Central memory CD4-positive, alpha-beta T cell (primary cell): Measurements from ENCODE around the gene GFOD2.
"Not testable (repeated sequence)": the region's sequence is repeated elsewhere in the genome, so short reads cannot be mapped to it uniquely, and the experiment has no call there.

Source experiments
- DNase-seq: peaks from one replicate; pipeline ENCODE4 v3.0.0; 2022
- total RNA-seq, 3 experiments: gene quantifications; one replicate each; lab custom pipeline; 2026; lab: John Stamatoyannopoulos, UW

Gene GFOD2
- 32.2 to 41.0 (median 33.8) reads per million in 3 experiments for total RNA-seq

DNA sequence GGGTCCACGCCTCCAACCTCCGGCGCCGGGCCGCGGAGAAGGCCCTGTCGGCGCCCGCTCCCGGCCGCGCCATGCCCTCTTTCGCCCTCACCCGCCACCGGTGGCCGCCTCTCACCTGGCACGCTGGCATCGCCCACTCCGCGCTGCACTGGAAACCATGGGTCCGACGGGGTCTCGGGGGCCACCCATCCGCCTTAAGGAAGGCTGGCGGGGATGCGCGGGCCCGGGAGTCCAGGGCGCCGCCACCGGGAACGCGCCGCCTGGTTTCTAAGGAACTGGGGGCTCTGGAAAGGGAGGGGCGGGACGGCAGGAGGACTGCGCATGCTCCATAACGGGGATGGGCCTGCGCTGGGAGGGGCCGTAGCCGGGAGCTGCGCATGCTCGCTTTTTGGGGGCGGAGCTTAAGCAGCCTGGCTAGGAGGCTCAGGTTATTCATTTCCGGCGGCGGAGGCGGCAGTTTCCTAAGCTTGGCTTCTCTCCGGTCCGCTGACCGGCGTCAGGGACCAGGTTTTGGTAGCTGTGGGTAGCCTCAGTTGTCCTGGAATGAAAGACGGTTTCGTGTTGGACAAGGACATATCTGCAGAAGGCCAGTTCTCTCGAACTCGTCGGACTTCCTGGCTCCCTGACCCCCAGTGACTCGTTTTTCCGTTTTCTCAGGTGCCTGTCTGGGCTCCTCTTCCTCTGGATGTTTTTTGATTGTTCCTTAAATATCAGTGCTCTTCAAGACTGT is at the start of gene GFOD2:
Gene GFOD2, minus strand, starts transcription at position 269 of the 730 bp plus-strand sequence. CDS start 33,601 bp downstream, outside the sequence.
- peak; percentile 95 for DNase-seq

DNA sequence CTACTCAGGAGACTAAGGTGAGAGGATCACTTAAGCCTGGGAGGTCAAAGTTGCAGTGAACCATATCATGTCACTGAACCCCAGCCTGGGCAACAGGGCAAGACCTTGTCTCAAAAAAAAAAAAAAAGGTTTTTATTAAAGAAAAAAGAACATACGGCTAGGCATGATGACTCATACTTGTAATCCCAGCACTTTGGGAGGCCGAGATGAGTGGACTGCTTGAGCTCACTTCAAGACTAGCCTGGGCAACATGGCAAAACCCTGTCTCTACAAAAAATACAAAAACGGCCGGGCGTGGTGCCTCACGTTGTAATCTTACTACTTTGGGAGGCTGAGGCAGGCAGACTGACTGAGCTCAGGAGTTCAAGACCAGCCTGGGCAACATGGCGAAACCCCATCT is 48.8 kb upstream of the GFOD2 start:
- no peak for DNase-seq

DNA sequence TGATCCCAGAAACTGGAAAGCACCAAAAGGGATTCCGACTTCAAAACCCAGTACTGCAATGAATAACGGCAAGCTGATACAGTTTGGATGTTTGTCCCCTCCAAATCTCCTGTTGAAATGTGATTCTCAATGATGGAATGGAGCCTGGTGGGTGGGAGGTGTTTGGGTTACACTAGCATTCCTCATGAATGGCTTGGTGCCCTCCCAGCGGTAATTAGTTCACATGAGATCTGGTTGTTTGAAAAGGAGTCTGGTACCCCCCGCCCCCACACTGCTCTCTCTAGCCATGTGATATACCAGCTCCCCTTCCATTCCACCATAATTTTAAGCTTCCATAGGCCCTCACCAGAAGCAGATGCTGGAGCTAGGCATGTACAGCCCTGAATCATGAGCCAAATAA is 47.2 kb upstream of the GFOD2 start:
- DNase-seq = no peak

DNA sequence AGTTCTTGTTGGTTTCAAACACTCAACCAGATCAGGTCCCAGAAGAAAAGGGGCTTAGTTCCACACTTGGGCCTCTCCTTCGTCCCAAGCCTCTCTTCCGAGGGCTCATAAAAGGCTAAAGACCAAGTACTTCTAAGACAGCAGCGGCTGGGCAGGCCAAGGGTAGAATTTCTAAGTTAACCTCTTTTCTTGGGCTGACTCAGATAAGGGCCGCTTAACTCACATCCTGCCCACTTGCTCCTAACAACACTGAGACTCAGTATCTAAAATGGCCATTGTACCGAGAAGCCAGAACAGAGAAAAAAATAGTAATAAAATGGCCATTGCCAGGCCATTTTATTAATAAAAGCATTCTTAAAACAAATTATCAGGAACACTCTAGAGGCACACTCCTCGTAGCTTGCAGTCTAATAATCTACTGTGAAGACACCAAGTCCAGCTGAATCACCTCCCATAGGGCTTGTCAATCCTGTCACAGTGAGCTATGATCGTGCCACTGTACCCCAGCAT is 45.1 kb upstream of the GFOD2 start:
- no peak for DNase-seq

- no peak for DNase-seq
Observed at GRCh38 chr16:67763066-67763465, 44.0 kb upstream of the GFOD2 start.

DNA sequence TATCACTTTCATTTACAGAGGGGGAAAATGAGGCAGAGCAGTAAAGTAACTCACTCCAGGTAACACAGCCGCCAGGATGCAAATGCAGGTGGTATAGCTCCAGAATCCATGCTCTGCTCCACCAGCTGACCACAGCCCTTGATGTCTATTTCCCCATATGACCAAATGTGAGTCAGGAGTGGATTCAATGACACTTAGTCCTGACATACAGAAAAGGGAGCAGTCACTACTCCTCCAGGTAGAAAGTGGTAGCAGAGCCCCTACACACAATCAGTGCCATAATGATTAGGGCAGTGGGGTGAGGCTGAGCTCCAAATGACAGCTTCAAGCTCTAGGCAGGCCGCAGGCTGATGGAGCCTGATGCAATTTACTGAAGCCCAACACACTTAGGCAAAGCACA is 43.3 kb upstream of the GFOD2 start:
- no peak for DNase-seq

DNA sequence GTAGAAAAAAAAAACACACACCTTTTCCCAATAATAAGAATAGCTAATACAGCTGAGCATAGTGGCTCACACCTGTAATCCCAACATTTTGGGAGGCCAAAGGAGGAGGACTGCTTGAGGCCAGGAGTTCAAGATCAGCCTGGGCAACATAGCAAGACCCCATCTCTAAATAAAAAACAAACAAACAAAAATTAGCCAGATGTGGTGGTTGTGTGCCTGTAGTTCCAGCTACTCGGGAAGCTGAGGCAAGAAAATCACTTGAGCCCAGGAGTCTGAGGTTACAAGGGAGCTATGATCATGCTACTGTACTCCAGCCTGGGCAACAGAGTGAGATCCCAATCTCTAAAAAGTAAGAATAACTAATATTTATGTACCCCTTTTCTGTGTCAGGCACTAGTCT is 42.8 kb upstream of the GFOD2 start:
- no peak for DNase-seq

GRCh38 chr16:67760956-67761230 is 41.8 kb upstream of the GFOD2 start:
- no peak for DNase-seq

DNA sequence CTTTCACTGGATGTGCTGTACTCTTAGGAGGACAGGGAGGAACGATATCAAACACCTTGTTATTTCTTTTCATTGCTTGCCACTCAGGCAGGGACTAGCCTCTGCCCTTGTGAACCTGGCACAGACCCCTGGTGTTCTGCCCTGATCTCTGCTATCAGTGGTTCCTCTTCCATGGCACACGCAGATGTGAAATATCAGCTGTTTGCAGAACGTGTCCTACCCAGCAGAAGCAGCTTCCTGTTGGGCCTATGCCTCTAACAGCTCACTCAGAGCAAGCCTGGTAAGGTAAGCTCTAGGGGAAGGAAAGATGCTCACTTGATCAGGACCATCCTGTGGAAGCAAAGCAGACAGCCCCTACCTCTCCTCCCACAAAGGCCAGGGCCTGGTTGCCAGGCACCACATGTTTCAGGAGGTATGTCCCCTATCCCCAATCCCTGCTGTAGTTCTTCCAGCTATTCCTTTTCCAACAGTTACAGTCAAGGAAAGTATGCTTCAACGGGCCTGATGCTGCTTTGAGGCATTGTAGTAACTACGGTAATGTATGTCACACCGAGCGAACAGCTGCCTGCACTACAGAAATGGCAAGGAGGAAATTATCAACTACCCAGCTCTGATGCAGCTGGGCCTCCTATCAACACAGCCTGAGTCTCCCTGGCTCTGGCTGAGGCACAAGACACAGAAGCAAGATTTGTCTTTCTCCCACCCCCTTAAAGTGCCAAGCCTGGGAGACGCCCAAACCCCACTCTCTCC is 41.3 kb upstream of the GFOD2 start:
- DNase-seq = no peak

DNA sequence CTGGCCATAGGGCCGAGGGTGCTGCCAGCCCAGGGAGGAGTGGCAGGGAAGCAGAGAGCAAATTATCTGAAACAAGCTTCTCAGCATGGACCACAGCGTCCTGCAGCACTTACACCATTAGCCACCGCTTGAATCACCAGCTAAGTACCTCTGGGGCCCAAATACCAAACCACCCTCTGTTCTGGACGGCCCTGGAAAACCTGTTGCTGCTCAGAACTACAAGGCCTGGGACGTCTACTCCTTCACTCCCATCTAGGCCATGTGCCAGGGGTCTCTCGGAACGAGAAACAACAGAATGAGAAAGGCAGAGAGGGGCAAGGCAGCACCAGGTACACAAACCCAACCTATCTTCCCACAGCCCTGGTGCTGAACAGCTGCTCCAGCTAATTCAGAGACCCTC is 39.9 kb upstream of the GFOD2 start:
- DNase-seq = no peak

GRCh38 chr16:67758006-67758405 is 38.9 kb upstream of the GFOD2 start:
- no peak for DNase-seq

- DNase-seq = no peak
Observed at GRCh38 chr16:67752641-67753040, 33.5 kb upstream of the GFOD2 start.

DNA sequence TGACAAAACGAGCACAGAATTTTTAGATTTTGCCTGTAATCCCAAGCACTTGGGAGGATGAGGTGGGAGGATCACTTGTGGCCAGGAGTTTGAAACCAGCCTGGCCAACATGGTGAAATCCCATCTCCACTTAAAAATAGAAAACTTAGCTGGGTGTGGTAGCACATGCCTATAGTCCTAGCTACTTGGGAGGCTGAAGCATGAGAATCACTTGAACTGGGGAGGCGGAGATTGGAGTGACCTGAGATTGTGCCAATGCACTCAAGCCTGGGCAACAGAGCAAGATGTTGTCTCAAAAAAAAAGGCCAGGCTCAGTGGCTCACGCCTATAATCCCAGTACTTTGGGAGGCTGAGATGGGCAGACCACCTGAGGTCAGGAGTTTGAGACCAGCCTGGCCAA is 32.2 kb upstream of the GFOD2 start:
- DNase-seq = not testable (repeated sequence)

DNA sequence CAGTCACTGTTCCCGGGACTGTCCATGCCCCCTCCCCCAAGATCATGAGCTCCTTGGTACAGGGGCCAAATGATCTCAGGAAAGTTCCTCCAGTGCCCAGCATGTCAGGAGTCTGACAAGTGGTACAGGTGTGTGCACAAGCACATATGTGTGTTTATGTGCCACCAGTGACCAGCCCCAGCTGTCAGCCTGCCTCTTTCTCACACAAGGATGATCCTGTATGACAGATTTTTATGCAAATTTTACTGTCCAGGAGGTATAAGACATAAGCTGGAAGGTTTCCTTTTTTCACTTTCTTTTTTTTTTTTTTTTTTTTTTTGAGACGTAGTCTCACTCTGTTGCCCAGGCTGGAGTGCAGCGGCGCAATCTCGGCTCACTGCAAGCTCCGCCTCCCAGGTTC is 31.4 kb upstream of the GFOD2 start:
- DNase-seq = no peak

DNA sequence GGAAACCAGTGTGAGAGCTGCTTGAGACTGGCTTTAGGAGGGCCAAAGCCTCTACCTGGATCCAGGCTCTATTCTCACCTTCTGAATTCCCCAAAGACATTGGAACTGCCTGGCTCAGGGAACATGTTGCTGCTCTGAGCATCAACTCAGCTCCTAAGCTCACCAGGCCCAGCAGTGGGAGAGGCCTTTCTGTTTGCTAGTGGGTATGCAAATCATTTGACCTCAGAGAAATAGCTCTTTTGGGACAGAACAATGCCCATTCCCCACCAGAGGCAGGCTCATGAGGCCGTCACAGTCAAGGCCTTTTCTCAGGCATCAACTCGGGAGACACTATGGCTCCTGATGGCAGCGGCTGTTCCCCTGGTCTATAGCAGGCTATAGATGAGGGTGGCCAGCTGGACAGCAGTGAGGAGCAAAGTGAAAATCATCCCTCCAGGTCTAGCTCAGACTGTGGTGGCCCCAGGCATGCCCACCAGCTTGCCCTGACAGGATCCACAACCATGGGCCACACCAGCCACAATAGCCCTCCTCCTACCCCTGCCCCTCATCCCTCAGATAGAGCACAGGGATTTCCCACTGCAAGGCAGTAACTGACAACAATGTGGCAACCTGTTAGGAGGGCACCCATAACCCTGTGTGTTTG is 30.4 kb upstream of the GFOD2 start:
- DNase-seq = no peak

GRCh38 chr16:67748834-67749233 is 29.7 kb upstream of the GFOD2 start:
- DNase-seq = no peak

DNA sequence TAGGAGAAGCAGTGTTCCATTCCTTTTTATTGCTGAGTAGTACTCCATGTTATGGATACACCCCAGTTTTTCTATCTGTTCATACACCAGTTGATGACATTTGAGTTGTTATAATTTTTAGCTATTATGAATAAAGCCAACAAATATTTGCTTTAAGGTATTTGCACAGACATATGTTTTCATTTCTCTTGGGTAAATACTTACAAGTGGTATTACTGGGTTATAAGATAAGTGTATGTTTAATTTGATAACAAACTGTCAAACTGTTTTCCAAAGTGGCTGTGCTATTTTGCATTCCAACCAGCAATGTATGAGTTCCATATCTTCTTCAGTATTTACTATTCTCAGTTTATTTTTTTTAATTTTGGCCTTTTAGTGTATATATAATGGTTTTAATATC is 27.7 kb upstream of the GFOD2 start:
- DNase-seq = no peak

GRCh38 chr16:67741118-67741517 is 22.0 kb upstream of the GFOD2 start:
- no peak for DNase-seq

DNA sequence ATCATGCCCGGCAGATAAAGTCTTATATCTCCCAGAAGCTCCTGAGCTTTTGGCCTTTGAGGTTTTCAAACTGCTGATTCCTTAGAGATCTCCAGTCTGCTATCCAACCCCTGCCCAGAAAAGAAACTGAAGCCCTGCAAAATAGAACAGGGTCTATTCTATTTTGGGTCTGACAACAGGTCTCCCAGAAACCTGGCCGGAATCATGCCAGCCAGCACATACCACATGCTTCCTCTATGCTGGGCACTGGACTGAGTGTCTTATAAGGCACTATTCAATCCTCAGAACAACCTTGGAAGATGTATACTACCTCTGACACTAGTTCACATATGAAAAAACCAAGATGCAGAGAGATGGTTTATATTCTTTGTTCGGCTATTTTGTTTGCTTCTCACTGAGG is 21.3 kb upstream of the GFOD2 start:
- no peak for DNase-seq

GRCh38 chr16:67736858-67737257 is 17.7 kb upstream of the GFOD2 start:
- no peak for DNase-seq

DNA sequence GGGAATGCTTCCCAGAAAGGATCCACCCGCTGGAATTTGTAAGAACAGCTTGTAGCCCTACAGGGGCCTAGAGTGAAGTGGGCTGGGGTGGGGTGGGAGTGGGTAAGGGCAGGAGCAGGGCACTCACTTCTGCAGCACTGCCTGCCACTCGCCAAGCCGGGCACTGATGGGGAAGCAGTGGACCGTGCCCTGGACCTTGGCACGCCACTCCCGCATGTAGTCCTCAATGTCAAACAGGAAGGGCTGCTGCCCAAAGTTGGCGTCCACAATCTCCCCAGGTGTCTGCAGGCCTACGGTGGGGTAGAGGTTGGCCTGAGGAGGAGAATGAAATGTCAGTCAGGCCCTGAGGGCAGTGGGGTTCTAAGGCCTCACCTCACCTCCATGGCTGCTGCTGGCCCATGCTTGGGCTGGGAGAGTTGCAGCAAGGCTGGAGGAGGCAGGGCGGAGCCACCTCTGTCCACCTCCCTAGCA is 15.7 kb upstream of the GFOD2 start:
- no peak for DNase-seq

DNA sequence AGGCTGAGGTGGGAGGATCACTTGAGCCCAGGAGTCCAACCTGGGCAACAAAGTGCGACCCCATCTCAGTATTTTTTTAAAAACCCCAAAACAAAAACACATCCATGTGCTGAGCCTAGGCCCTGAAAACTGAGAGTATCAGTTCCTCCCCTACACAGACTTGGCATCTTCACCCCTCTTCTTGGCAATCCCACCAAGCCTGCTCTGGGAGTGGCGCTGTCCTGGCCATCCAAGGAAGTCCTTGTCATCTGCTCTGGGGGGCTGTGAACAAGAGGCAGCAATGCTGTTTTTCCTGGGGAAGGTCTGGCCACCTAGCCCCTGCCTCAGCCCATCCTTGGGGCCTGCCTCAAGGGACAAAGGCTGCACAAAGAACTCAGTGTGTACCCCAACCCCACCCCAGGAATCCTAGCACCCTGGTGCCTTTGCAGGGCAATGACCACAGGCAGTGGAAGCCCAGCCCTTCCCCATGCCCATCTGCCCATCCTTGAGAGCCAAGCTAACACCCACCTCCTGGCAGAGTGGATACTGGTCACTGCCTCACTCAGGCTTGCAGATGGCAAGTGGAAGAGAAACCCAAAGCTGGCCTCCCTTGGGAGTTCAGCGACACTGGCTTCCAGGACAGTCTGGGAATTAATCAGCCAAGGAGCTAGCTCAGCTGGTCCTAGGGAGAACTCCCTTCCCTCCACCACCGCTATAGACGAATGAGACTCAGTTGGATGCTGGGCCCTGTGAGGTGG is 14.8 kb upstream of the GFOD2 start:
- no peak for DNase-seq

DNA sequence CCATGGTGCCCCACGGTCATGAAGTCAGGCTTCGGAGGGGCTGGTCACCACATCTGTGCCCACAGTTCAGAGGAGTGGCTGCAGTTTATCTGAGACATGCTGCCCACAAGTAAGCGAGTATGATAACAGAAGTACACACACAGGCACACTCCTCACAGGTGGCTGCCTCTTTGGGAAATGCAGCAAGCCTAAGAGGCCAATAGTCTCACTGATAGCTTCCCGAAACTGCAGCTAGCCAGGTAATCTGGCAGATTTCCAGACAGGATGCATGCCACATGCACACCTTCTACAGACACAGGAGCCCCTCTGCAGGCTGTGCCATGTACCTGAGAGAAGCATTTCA is 12.6 kb upstream of the GFOD2 start:
- DNase-seq = no peak
